ENCODE measurements around the gene DGKG. TPM values are rescaled to one million over a fixed set of nuclear protein-coding genes. Genes with fewer than 3 reads are reported as not detected.

DGKG gene
- total and polyA plus RNA-seq, 2 of the 8 experiments (the other 6 are each of a cell fraction or from before 2014, with no cell fraction given): 0.30 to 0.48 TPM

GRCh38 chr3:186366206-186366605 is 4.2 kb upstream of the DGKG start (continued):
- no peak for TF ChIP-seq USF2 (IDR thresholded peaks at IDR 0.05; ENCODE audit: low read length)
